ENCODE results near the gene OPA1. TPM values are rescaled to one million over a fixed set of nuclear protein-coding genes. Genes with fewer than 3 reads are reported as not detected.

Gene OPA1
- total RNA-seq, 1 experiment from 2014 or later: 93.8 TPM

- CTCF ChIA-PET: interaction anchor here (1.1 kb wide), 1 partner anchor 629 kb away, joined by 3 read pairs; no protein-coding TSS in a partner anchor
- BruUV-seq (replicated peaks): no TSS peak
- H3F3A ChIP-seq (ENCODE audit: low read length, unreplicated experiment): no peaks in the 10 kb centered on the region
- DNase-seq (peak; percentile 55), ATAC-seq (peak; percentile 94)
- H3K9ac ChIP-seq (ENCODE audit: low read length): no peak overlapping the region
- peaks cover 10% of the 10 kb centered on the region for H3K4me1 ChIP-seq (ENCODE audit: insufficient read depth, low read length)
- peak overlapping the region; percentile 10 for H3K27ac ChIP-seq (ENCODE audit: low read length)
- 0 out of 2 replicates have a peak overlapping the region, but pooled peaks have one; percentile 3 for H2AFZ ChIP-seq (ENCODE audit: low read length)
- H3K79me2 ChIP-seq (ENCODE audit: low read length): no peaks in the 10 kb centered on the region
- POLR2A ChIA-PET (ENCODE audit: unreplicated experiment): interaction anchor here (0.5 to 0.7 kb wide), 3 partner anchors 13 to 896 kb away, joined by 3 to 9 read pairs (median 3); no protein-coding TSS in a partner anchor
- H3K36me3 ChIP-seq (ENCODE audit: low read depth, low read length): peaks cover 11% of the 10 kb centered on the region; the same call in 1 of the 2 replicates
- intact Hi-C loops (cut with micrococcal nuclease): no loop called here
- no peaks in the 10 kb centered on the region for H3K9me3 ChIP-seq (ENCODE audit: low read length)
- H3K9me2 ChIP-seq (replicated peaks; ENCODE audit: low read length): no peaks in the 10 kb centered on the region
- H4K20me1 ChIP-seq (ENCODE audit: low read length): no peaks in the 10 kb centered on the region
- no peaks in the 10 kb centered on the region for H3K27me3 ChIP-seq (ENCODE audit: low read length)
- 0 out of 2 replicates have a peak overlapping the region, but pooled peaks have one; percentile 3 for H3K4me2 ChIP-seq (ENCODE audit: low read length)
- TF ChIP-seq EZH2phosphoT487 (IDR thresholded peaks at IDR 0.05; ENCODE audit: borderline replicate concordance, low read length): no peak
- TF ChIP-seq, protein P1, sequence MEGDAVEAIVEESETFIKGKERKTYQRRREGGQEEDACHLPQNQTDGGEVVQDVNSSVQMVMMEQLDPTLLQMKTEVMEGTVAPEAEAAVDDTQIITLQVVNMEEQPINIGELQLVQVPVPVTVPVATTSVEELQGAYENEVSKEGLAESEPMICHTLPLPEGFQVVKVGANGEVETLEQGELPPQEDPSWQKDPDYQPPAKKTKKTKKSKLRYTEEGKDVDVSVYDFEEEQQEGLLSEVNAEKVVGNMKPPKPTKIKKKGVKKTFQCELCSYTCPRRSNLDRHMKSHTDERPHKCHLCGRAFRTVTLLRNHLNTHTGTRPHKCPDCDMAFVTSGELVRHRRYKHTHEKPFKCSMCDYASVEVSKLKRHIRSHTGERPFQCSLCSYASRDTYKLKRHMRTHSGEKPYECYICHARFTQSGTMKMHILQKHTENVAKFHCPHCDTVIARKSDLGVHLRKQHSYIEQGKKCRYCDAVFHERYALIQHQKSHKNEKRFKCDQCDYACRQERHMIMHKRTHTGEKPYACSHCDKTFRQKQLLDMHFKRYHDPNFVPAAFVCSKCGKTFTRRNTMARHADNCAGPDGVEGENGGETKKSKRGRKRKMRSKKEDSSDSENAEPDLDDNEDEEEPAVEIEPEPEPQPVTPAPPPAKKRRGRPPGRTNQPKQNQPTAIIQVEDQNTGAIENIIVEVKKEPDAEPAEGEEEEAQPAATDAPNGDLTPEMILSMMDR (conservative IDR thresholded peaks at IDR 0.05; ENCODE audit: low read depth, low read length): no peak
- no peak for TF ChIP-seq EZH2 (IDR thresholded peaks at IDR 0.05; ENCODE audit: low read length, unreplicated experiment)
- H3K4me3 ChIP-seq (ENCODE audit: low read length): no peak overlapping the region
Measured at GRCh38 chr3:193686665-193687483, 93.9 kb downstream of the OPA1 start.

DNA sequence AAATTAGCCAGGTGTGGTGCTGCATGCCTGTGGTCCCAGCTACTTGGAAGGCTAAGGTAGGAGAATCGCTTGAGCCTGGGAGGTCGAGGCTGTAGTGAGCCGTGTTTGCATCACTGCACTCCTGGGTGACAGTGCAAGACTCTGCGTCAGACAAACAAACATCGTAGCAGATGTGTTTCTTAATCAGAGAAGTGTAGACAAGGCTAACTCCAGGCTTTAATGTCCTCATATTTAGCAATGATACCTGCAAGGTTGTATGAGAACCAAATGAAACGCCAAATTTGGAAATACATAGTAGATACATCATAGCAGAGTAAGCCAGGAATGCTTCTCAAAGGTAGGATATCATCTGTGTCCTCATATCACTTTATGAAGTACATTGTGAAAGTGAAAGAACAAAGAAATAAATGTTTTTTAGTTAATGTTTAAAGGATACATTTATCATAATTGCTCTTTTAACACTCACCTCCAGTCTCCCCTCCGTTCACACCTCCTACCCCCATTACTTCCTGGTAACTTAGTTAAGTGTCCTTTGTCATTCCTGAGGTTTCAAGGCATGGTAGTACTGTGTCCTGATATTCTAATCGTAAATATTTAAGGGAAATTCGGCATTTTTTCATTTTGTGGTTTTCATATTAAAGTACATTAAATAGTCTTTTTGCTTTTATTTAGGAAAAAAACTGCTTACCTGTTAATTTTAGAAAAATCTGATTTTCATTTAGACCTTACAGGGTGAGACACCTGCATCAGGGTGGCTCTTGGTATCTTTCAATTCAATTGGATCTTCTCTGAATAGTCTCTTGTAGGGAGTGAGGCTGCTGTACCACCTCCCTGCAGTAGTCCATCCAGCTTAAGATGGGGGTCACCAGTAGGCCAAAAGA, 96.1 kb downstream of the OPA1 start:
- H3K4me1 ChIP-seq (ENCODE audit: insufficient read depth, low read length): peaks cover 10% of the 10 kb centered on the region
- intact Hi-C loops (cut with micrococcal nuclease): no loop called here
- CTCF ChIA-PET: interaction anchor here (0.6 kb wide), 1 partner anchor 618 kb away, joined by 3 read pairs; no protein-coding TSS in a partner anchor
- BruUV-seq (replicated peaks): no TSS peak
- H3K4me3 ChIP-seq (ENCODE audit: low read length): no peak overlapping the region
- H3K9me3 ChIP-seq (ENCODE audit: low read length): no peaks in the 10 kb centered on the region
- no peaks in the 10 kb centered on the region for H3F3A ChIP-seq (ENCODE audit: low read length, unreplicated experiment)
- H3K36me3 ChIP-seq (ENCODE audit: low read depth, low read length): peaks cover 17% of the 10 kb centered on the region; the same call in 1 of the 2 replicates
- no peak overlapping the region for H3K4me2 ChIP-seq (ENCODE audit: low read length)
- POLR2A ChIA-PET (ENCODE audit: unreplicated experiment): no interaction called here
- ATAC-seq (no peak), DNase-seq (no peak)
- H3K9me2 ChIP-seq (replicated peaks; ENCODE audit: low read length): no peaks in the 10 kb centered on the region
- H3K9ac ChIP-seq (ENCODE audit: low read length): no peak overlapping the region
- H2AFZ ChIP-seq (ENCODE audit: low read length): no peak overlapping the region
- no peak overlapping the region for H3K27ac ChIP-seq (ENCODE audit: low read length)
- no peaks in the 10 kb centered on the region for H3K27me3 ChIP-seq (ENCODE audit: low read length)
- no peaks in the 10 kb centered on the region for H4K20me1 ChIP-seq (ENCODE audit: low read length)
- H3K79me2 ChIP-seq (ENCODE audit: low read length): no peaks in the 10 kb centered on the region
- TF ChIP-seq EZH2phosphoT487 (IDR thresholded peaks at IDR 0.05; ENCODE audit: borderline replicate concordance, low read length) (no peak), EZH2 (IDR thresholded peaks at IDR 0.05; ENCODE audit: low read length, unreplicated experiment) (no peak)
- TF ChIP-seq, protein P1 (conservative IDR thresholded peaks at IDR 0.05; ENCODE audit: low read depth, low read length): no peak
